Inflammatory macrophage treated with lipopolysaccharide for 4 hours (primary cell): ENCODE measurements around the gene SLC12A1.

Experiments used
- DNase-seq: peaks from one replicate; pipeline ENCODE4 v3.0.0-alpha.2; 2020

SLC12A1 gene

DNA sequence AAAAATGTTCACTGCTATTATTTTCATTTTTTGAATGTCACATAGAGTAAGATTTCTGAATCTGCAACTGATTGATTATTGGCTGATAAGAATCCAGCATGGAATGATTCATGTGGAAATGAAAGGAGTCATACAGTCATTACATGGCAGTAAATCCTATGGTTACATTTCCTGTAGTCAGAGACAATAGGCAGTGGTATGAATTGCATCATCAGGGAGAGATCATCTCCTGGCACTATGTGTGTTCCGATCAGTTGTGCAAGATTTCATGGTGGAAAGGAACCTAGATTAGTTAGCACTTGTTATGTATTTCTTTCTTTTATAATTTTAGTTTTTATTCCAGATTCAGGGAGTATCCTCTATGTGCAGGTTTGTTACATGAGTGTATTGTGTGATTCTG is 38.8 kb downstream of the SLC12A1 start:
- DNase-seq, result peak; percentile 5

DNA sequence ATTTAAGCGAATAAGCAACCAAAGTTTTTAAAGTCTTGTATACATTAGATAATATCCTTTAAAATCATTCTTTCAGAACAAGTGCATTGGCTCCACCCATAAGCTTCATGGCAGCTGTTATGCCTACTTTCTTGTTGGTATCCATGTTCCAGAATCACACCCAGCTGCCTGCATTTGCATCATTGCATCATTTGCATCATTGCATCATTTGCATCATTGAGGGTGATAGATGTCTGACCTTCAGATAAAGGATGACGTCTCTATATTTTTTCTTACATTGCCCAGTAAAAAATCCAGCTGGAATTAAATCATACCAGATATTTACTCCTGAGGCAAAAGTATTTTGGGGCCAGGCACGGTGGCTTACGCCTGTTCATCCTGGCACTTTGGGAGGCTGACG is 42.3 kb downstream of the SLC12A1 start:
- DNase-seq, result no peak

DNA sequence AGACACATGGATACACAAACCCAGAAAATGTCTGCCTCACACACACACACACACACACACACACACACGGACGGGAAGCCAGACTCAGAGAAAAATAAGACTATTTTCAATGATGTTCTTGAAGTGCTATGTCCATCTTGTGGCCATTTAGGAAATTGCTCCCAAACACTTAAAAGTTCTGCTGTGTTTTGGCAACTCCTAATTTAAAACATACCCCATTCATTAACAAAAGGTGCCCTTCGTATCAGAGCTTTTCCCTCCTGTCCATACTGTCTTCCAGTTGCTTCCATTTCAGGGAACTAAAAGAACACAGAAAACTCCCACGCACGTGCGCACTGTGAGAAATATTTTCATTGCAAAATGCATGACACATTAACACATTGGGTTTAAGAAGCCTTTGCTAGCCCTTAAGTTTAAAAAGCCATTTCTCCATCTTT is 44.6 kb downstream of the SLC12A1 start:
- peak; percentile 30 for DNase-seq

DNA sequence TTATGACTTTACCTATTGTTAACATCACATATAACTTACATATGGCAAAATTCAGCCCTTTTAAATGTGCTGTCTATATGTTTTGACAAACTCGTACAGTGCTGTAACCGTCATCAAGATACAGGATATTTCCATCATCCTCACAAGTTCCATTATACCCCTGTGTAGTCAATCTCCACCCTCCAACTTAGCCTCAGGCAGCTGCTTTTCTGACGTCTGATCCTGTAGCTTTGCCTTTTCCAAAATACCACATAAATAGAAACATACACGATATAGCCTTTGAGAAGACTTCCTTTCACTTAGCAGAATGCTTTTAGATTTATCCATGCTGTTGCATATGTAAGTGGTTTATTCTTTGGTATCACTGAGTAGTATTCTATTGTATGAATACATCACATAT is 47.1 kb downstream of the SLC12A1 start:
- no peak for DNase-seq

DNA sequence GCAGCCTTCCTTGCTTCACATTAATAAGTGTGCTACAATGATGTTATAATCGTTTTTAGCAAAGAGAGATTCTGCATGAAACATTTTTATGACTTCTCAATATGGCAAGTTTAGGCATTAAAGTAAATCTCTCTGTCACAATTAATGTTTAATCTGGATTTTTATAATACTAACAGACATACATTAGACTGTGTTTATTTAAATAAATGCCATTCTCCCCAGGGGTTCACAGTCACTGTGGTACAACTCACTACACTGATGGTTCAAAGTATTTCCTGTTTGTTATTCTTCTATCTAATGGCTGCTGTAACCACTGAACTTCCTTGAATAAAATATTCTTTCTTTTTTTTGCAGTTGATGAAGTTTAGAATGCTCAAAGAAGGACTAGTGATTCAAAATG is 59.0 kb downstream of the SLC12A1 start:
- DNase-seq, result no peak

DNA sequence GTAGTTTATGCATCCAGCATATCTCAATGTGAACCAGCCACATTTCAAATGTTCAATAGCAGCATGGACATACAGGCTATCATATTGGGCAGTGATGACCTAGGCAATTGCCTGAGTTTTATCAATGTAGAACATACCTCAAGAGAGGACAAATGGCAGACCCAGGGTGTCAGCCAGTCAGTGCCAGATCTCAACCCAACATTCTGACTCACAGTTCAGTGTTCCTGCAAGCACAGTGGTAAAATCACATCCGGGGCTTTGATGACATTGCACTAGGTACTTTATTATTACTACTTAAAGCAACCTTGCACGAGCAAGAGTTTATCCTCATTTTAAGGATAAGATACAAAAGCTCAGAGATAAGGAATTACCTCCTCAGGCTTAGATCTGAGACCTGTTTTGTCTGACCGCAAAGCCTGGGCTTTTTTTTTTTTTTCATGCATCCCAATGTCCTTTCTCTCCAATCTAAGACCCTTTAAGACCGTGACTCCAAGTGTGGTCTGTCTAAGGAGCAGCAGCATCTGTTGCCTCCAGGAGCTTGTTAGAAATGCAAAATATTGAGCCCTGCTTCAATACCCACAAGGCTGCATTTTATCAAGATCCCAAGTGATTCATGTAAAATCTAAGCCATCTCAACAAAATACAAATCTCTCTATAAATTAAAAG is 60.1 kb downstream of the SLC12A1 start:
- no peak for DNase-seq

DNA sequence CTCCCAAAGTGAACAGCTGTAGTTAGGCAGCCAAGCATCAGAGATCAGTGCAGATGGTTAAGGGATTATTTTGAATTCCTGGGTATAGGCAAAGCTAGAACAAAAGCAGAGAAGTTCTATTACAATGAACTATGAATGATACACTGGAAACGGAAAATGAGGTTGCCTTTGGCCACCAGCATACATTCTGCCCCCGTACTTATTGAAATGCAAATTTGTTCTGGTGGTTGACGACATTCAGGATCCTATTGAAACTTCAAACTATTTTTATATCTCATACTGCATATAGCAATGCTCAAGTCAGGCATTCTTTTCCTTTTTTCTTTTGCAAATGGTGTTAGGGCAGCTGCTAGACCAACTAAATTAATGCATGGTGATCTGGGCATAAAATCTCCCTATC is 61.7 kb downstream of the SLC12A1 start:
- DNase-seq, result no peak

DNA sequence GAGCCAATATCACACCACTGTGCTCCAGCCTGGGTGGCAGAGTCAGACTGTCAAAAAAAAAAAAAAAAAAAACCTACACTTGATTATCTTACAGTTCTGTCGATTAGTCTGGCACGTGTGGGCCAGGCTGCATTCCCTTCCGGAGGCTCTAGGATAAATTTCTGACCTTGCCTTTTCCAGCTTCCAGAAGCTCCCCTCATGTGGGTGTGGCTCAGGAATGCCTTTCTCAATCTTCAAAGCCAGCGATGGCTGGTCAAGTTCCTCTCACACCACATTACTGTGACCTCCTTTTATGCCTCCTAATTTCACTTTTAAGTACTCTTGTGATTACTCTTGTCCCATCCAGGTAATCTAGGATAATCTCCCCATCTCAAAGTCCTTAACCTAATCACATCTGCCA is 66.9 kb downstream of the SLC12A1 start:
- DNase-seq, result no peak

DNA sequence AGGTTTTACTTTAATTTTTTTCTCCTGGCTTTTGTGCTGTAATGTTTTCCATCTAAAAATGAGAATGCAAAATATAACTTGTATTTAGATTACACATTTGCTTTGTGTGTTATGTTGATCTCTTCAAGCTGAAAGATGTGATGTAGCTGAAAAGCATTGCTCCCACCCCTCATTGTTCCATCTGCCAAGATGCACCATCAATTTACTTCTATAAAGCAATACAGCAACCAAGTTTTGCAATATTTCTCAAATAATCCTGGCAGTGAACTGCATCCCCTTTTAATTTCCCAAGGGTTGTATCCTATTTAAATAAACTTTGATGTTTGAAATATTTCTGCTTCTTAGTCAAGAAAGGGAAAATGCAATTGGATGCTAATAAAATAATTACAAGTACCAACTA is 72.6 kb downstream of the SLC12A1 start:
- DNase-seq, result no peak

DNA sequence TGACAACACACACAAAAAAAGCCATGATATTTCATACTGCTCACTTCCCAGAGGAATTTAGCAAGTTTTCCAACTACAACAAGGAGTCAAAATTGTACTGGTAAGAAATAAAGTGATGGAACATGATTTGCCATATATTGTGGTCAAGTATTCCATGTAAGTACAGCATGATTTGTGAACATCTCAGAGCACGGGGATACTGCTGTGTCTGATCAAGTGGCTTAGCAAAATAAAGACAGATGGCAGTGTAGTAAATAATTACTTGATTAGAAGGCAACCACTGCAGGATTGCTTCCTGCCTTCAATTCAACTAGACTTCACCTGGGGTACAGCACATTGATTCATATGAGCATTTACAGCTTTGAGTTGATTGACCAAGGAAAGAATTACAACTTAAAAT is 73.5 kb downstream of the SLC12A1 start:
- no peak for DNase-seq

DNA sequence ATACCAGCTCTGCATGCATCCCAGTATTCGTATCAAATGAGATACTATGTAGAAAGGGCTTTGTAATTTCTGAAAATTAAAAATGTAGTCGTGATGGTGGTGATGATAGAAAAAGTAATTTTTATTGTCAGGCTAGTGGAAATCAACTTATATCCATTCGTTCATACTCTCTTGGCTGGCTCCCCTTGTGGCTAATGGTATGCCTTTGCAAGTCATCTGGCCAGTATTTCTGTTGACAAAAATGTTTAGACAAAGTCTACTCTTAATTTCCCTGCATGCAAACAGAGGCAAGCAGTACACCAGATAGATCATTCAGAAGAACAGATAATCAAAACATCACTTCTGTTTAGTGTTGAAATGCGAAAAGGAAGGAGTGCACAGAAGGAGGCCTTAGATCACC is 75.6 kb downstream of the SLC12A1 start:
- no peak for DNase-seq

DNA sequence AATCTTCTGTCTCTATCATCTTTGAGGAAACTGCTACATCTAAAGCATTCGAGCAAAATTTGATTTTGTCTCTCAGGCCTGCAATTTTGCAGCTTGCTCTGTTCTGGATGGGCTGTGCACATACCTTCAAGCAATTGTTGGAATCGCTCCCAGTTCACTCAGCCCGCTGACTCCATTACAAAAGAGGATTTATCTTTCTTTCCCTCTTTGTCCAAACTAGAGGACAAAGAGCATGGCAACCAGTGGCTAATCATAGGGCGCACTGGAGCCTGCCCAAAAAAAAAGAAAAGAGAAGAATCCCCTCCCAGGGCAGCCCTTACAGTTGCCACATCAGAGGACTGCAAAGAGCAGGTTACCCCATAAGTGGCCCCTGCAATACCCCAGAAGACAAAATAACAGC is 76.1 kb downstream of the SLC12A1 start:
- DNase-seq, result no peak

DNA sequence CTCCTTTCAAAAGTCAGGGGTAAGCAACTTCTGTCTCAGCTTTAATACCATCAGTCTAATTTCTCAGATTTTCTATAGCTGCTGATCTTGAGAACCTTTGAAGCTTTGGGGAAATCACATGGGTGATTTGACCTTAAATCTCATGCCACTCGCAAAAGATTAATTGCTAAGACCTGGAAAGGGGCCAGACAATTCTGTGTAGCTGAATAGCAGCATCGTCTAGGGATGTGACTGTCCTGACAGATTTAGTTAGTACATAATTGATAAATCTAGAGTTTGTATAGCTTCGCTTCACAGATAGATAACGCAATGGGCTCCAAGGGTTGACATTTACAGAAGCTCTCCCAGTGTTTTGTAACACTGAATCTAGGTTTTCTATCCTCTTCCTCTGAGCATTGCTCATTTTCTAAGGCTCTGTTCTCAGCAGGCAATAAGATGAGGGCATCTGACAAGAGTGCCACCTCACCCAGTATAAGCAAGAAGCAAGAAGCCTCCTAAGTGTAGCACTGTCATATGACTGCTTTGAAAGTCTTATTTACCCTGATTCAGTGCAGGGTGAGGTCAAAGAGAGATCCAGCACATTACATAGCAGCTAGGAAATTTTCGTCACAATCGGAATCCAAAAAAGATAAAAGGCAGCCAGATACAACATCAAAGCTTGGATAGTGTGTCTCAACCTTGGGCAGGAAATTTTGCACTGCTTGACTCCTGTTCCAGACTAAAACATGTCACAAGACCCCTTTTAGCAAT is 77.5 kb downstream of the SLC12A1 start:
- no peak for DNase-seq

DNA sequence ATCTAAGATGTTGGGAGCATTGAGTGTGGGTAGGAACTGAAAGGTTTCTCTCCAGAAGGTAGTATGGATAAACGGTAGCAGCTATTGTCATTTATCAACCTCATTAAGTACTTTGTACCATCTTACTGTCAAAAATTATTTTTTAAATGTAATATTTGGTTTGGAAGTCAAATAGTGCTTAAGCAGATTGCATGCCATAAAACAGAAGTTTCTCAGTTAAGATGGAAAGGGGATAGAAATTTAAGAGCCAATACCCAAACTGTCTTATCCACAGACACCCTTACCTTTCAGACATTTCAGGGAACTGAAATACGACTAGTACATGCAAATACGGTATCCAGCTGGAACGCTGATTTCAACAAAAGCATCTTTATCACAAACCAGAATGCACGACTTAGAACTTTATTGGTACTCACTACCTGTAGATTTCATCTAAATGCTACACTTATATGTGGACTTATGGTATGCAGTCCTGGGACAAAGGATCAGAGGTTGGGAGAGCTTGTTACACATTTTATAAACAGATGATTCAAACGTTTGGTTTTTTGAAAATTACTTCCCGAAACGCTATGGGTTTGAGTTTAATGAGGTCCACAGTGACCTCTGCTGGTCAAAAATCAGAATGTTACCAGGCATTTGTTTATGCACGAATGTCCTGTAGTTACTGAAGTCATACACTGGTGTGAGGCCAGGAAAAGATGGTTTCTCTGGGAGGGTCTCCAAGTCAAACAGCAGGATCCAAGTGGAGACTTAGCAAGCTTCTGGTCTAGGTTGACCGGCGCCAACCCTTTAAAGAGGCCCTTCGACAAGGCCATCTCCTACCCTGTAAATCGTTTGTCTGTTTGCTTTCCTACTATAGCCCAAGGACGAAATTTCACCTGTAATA is 79.5 kb downstream of the SLC12A1 start:
- peak; percentile 64 for DNase-seq

DNA sequence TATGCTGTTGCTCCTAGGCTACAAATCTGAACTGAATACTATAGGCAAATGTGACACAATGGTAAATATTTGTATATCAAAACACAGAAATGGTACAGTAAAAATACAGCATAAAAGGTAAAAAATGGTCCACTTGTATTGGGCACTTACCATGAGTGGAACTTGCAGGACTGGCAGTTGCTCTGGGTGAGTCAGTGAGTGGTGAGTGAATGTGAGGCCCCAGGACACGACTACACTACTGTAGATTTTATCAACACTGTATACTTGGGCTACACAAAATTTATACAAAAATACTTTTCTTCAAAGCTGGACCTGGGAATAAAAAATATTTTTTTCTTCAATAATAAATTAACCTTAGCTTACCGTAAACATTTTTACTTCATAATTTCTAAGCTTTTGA is 83.5 kb downstream of the SLC12A1 start:
- no peak for DNase-seq

DNA sequence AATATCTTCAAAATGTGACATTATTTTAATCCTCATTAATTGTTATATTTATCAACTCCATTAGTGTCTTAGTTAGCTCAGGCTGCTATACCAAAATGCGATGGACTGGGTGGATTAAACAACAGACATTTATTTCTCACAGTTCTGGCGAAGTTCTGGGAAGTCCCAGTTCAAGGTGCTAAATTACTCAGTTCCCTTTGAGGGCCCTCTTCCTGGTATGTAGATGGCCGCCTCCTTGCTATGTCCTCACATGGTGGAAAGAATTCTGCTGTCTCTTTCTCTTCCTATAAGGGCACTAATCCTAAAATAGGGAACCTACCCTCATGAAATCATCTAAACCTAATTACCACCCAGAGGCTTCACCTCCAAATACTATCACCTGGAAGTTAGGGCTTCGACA is 86.4 kb downstream of the SLC12A1 start:
- no peak for DNase-seq

DNA sequence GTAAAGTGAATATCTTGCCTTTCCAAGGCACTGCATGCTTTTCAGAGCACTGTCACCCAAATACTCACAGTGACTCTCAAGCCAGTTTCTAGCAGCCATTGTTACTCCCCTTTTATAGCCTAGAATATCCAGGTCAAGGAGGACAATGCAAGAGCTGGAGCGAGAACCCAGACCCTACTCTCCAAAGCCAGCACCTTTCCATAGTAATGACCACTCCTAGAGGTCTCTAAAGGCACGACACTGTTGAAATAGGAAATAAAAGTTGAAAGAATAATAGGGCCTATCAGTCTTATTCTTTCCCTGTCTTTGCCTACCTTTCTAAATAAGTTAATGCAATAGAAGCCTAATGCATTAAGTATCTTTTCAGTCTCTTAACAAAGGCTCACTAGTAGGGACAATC is 91.6 kb downstream of the SLC12A1 start:
- no peak for DNase-seq

DNA sequence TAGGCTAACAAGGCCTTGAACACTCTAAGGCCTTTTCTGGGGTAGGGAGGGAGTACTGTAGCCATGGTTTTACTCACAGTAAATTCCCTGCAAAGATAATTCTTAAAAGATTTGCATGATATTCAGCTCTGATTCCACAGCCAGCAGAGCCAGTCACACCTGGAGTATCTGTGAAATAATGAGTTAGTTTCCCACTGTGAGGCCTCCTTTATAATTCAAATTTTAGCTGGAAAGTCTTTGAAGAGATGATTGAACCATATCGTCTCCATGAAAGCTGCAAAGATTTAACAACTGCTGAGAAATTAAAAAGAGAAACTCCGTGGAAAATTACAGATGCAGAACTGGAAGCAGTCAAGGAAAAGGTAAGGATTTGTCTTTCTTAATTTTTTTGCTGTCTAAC is 92.8 kb downstream of the SLC12A1 start:
- no peak for DNase-seq

DNA sequence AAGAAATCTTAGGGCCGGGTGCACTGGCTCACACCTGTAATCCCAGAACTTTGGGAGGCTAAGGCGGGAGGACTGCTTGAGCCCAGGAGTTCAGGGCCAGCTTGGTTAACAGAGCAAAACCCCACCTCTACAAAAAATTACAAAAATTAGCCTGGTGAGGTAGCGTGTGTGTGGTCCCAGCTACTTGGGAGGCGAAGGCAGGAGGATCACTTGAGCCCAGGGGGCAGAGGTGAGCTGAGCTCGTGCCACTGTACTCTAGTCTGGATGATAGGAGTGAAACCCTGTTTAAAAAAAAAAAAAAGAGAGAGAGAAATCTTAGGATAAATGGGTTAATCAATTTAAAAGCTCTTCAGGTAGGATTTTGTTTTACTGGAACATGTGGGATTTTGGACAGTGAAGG is 93.9 kb downstream of the SLC12A1 start:
- DNase-seq, result no peak

DNA sequence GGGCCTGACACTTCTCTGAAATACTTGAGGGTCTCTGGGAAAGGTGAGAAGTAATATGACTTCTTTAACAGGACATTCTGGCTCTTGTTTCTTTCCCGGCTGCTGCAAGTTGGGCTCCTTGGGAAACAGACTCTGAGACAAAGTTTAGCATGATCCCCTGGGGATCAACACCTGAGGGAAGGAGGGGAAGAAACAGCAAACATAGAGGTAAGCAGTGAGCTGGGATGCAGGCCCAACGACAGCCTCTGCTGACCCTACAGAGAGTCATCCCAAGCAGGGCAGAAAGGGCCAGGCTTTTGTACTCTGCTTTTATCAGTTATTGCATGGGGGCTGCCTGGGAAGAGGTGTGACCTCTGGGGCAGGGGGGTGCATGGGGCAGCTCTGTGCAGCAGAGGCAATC is 98.3 kb downstream of the SLC12A1 start:
- DNase-seq, result no peak

DNA sequence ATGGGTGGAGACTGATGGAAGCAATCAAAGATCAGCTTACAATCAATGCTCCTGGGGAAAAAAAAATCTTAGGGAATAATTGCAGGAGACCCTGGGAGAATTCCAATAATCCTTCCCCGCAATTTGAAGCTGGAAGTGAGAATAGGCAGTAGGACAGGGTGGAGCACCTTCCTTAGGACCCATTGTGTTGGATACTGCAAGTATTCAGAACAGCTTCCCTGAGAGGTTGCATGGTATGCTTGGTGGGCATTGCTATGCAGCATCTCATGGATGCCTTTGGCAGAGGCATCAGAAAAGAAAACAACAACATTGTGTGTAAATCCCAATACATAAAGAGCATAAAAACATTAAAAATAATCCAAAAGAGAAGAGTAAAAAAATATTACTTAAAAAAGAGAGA is 100.5 kb downstream of the SLC12A1 start:
- no peak for DNase-seq

DNA sequence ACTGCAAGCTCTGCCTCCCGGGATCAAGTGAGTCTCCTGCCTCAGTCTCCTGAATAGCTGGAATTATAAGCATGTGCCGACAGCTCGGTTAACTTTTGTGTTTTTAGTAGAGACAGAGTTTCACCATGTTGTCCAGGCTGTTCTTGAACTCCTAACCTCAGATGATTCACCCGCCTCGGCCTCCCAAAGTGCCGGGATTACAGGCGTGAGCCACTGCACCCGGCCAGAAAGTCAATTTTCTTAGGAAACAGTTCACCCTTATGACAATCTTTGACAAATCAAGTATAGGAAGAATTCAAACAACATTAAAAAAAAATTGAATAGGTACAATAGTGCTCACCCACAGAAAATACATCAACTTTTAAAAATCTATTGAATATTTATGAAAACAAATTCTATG is 101.5 kb downstream of the SLC12A1 start:
- DNase-seq, result no peak

DNA sequence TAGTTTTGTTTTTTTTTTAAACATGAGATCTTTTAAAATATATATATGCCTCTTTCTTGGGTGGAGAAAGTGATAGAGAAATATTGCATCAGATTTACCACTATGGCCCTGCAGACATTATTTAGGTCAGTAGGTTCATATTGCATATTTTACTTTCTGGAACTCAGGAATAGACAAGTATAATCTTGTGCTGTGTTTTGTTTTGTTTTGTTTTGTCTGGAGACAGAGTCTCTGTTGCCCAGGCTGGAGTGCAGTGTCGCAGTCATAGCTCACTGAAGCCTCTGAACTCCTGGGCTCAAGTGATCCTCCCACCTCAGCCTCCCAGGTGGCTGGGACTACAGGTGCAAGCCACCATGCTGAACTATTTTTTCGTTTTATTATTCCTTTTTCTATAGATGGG is 103.6 kb downstream of the SLC12A1 start:
- no peak for DNase-seq

DNA sequence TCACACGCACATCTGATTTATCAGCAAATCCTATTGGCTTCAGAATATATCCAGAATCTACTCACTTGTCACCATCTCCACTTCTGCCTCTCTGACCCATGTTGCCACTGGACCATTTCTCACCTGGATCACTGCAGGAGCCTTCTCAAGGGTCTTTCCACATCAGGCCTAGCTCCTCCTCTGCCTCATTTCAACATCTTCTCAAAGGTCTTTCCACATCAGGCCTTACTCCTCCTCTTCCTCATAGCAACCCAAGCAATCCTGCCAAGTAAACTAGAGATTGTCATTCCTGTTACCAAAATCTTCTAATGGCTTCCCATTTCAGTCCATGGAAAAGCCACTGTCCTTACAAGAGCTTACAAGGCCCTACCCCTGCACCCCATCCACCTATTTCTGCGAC is 107.1 kb downstream of the SLC12A1 start:
- no peak for DNase-seq
